A549 (cell line): Measurements from ENCODE around the gene SLITRK1. TPM values are rescaled to one million over a fixed set of nuclear protein-coding genes. Genes with fewer than 3 reads are reported as not detected.

Experiments
- ATAC-seq, 2 experiments: fragments of 200-7000 bp in 1 of 2; fragments of >200 bp in 1 of 2; cut with Nextera tagmentation in 1 of 2; cut with Tn5 transposase in 1 of 2; 3 replicates each; pipeline versions ENCODE4 v1.8.0 to v1.9.1; 2018 to 2020; ENCODE audit warnings: mild to moderate bottlenecking in 1 of 2, moderate library complexity in 1 of 2
- CTCF ChIA-PET: fragments of 300-600 bp; sonication (Branson Sonifier 250); formaldehyde crosslinking; extraction: SDS; loops from one replicate; lab custom pipeline; 2021; ENCODE audit warnings: antibody characterized with exemption, inconsistent platforms; lab: Yijun Ruan, JAX
- POLR2A ChIA-PET: fragments of 350-600 bp; formaldehyde crosslinking; extraction: SDS; loops from one replicate; lab custom pipeline; 2021; ENCODE audit warnings: antibody characterized with exemption, inconsistent platforms; lab: Yijun Ruan, JAX
- DNase-seq, 2 experiments: peaks; one replicate each; pipeline versions ENCODE4 v3.0.0 to v3.0.0-alpha.2; 2011 to 2016; ENCODE audit warnings: low read depth in 1 of 2, low spot score in 1 of 2
- FAIRE-seq: peaks from 2 replicates; lab custom pipeline; 2011; peaks lifted over from hg19 to GRCh38; lab: Jason Lieb, UNC
- H3K27ac ChIP-seq, 2 experiments: fragments of >200 bp; sonication (Bioruptor Twin); formaldehyde crosslinking; 3 replicates each; pipeline ENCODE4 v1.5.1; 2016 to 2017
- H3K4me1 ChIP-seq: fragments of >200 bp; sonication (Bioruptor Twin); formaldehyde crosslinking; 3 replicates; pipeline ENCODE4 v1.6.1; 2016
- H3K4me2 ChIP-seq: fragments of >200 bp; sonication (Bioruptor Twin); formaldehyde crosslinking; 3 replicates; pipeline ENCODE4 v1.6.1; 2016
- H3K4me3 ChIP-seq: fragments of >200 bp; sonication (Bioruptor Twin); formaldehyde crosslinking; 3 replicates; pipeline ENCODE4 v1.5.1; 2016
- H3K9me3 ChIP-seq: fragments of >200 bp; sonication (Bioruptor Twin); formaldehyde crosslinking; 3 replicates; pipeline ENCODE4 v1.6.1; 2016
- CBX2 ChIP-seq: fragments of 200-600 bp; sonication (generic); IDR thresholded peaks from 2 replicates; pipeline ENCODE4 v1.6.1; 2016; ENCODE audit warnings: low read depth, mild to moderate bottlenecking, borderline replicate concordance
- CBX8 ChIP-seq: fragments of 200-600 bp; sonication (generic); IDR thresholded peaks from 2 replicates; pipeline ENCODE4 v1.6.1; 2016
- CEBPB ChIP-seq, 2 experiments: fragments of >200 bp in 1 of 2; sonication (Bioruptor Twin) in 1 of 2; formaldehyde crosslinking in 1 of 2; IDR thresholded peaks; 2 replicates each; pipeline ENCODE4 v1.6.1; 2012 to 2016
- CHD2 ChIP-seq: fragments of 150-350 bp; IDR thresholded peaks from 2 replicates; pipeline ENCODE4 v1.6.1; 2014; ENCODE audit warnings: low read length; ENCODE audit not compliant: partially characterized antibody
- CHD4 ChIP-seq: fragments of 200-600 bp; sonication (generic); IDR thresholded peaks from 2 replicates; pipeline ENCODE4 v1.6.1; 2016; ENCODE audit warnings: antibody characterized with exemption, mild to moderate bottlenecking, borderline replicate concordance
- EHMT2 ChIP-seq: fragments of 200-600 bp; sonication (generic); IDR thresholded peaks from 2 replicates; pipeline ENCODE4 v1.6.1; 2016; ENCODE audit warnings: antibody characterized with exemption, low read depth, mild to moderate bottlenecking, moderate library complexity
- FOSB ChIP-seq: fragments of 250-450 bp; sonication (Bioruptor Pico); IDR thresholded peaks from 2 replicates; pipeline ENCODE4 v1.5.0; 2020; ENCODE audit warnings: mild to moderate bottlenecking, moderate library complexity
- HDAC2 ChIP-seq: fragments of 200-600 bp; sonication (generic); IDR thresholded peaks from 2 replicates; pipeline ENCODE4 v1.6.1; 2016
- HOXA7 ChIP-seq: fragments of 250-450 bp; sonication (Bioruptor Pico); IDR thresholded peaks from 2 replicates; pipeline ENCODE4 v1.5.0; 2020; ENCODE audit warnings: mild to moderate bottlenecking, moderate library complexity
- HOXB5 ChIP-seq: fragments of 250-450 bp; sonication (Bioruptor Pico); IDR thresholded peaks from 2 replicates; pipeline ENCODE4 v1.5.0; 2020; ENCODE audit warnings: mild to moderate bottlenecking, moderate library complexity
- JUN ChIP-seq, 2 experiments: fragments of >200 bp; sonication (Bioruptor Twin); formaldehyde crosslinking; IDR thresholded peaks; 2 replicates in 1 of 2; 3 replicates in 1 of 2; pipeline ENCODE4 v1.6.1; 2016 to 2017
- MAFK ChIP-seq: fragments of 450-650 bp; IDR thresholded peaks from 2 replicates; pipeline ENCODE4 v1.6.1; 2014; ENCODE audit not compliant: partially characterized antibody
- MAZ ChIP-seq: fragments of 150-350 bp; IDR thresholded peaks from 2 replicates; pipeline ENCODE4 v1.6.1; 2014; ENCODE audit warnings: antibody characterized with exemption, low read depth, low read length, borderline replicate concordance
- MYC ChIP-seq: IDR thresholded peaks from 2 replicates; pipeline ENCODE4 v1.6.1; 2012; ENCODE audit warnings: mild to moderate bottlenecking, inconsistent platforms, low read length, improper control_type of control experiment, borderline replicate concordance
- NFE2L2 ChIP-seq: fragments of 150-350 bp; conservative IDR thresholded peaks from 2 replicates; pipeline ENCODE4 v1.6.1; 2014; ENCODE audit warnings: low read length
- NR3C1 ChIP-seq: fragments of >200 bp; sonication (Bioruptor Twin); formaldehyde crosslinking; IDR thresholded peaks from 3 replicates; pipeline ENCODE4 v1.6.1; 2017
- POLR2AphosphoS2 ChIP-seq: conservative IDR thresholded peaks from 2 replicates; pipeline ENCODE4 v1.6.1; 2012; ENCODE audit warnings: low read length, improper control_type of control experiment, inconsistent platforms
- RAD21 ChIP-seq, 2 experiments: fragments of >200 bp in 1 of 2; sonication (Bioruptor Twin) in 1 of 2; formaldehyde crosslinking in 1 of 2; IDR thresholded peaks in 1 of 2; conservative IDR thresholded peaks in 1 of 2; 2 replicates in 1 of 2; 3 replicates in 1 of 2; pipeline ENCODE4 v1.6.1; 2012 to 2018; ENCODE audit warnings: inconsistent platforms in 1 of 2
- RARB ChIP-seq: fragments of 250-450 bp; sonication (Bioruptor Pico); IDR thresholded peaks from 2 replicates; pipeline ENCODE4 v1.8.0; 2021; ENCODE audit warnings: mild to moderate bottlenecking, moderate library complexity
- RFX5 ChIP-seq: fragments of 450-650 bp; IDR thresholded peaks from 2 replicates; pipeline ENCODE4 v1.7.1; 2014; ENCODE audit warnings: antibody characterized with exemption, mild to moderate bottlenecking, moderate library complexity
- SREBF2 ChIP-seq: fragments of 450-650 bp; IDR thresholded peaks from 2 replicates; pipeline ENCODE4 v1.6.1; 2014; ENCODE audit warnings: mild to moderate bottlenecking, moderate library complexity
- TFCP2L1 ChIP-seq: fragments of 250-450 bp; sonication (Bioruptor Pico); IDR thresholded peaks from 2 replicates; pipeline ENCODE4 v1.5.0; 2021; ENCODE audit warnings: mild to moderate bottlenecking
- TP53 ChIP-seq: fragments of 250-450 bp; sonication (Bioruptor Pico); IDR thresholded peaks from 2 replicates; pipeline ENCODE4 v1.5.0; 2021; ENCODE audit warnings: mild to moderate bottlenecking, moderate library complexity
- ZC3H11A ChIP-seq: fragments of 450-650 bp; IDR thresholded peaks from 2 replicates; pipeline ENCODE4 v1.6.1; 2014; ENCODE audit warnings: antibody characterized with exemption, mild to moderate bottlenecking
- ZSCAN20 ChIP-seq: fragments of 250-450 bp; sonication (Bioruptor Pico); IDR thresholded peaks from 2 replicates; pipeline ENCODE4 v1.8.0; 2022; ENCODE audit warnings: mild to moderate bottlenecking, moderate library complexity
- WGBS: methylation state at CpG from one replicate; pipeline ENCODE4 v1.1.6; 2017; ENCODE audit errors: missing lambda C conversion rate; 5-methylcytosine and 5-hydroxymethylcytosine counted together
- polyA plus RNA-seq, 4 experiments: library from polyadenylated mRNA; depleted of rRNA in 3 of 4; stranded (reverse); fragments of >200 nt; fragmentation: RNase III in 1 of 4; extraction: RNeasy Plus Mini Kit Qiagen cat#74134 plus additional on column Dnase treatment in 1 of 4; gene quantifications; 2 replicates in 3 of 4; 3 replicates in 1 of 4; pipeline ENCODE4 v1.2.3, GENCODE V29; 2011 to 2017
- TF ChIP-seq, protein P1 (sequence below): fragments of >200 bp; sonication (Bioruptor Twin); formaldehyde crosslinking; IDR thresholded peaks from 3 replicates; pipeline ENCODE4 v1.6.1; 2016
- TF ChIP-seq, protein P2 (sequence below): fragments of 200-600 bp; sonication (generic); IDR thresholded peaks from 2 replicates; pipeline ENCODE4 v1.6.1; 2016; ENCODE audit warnings: antibody characterized with exemption, mild to moderate bottlenecking, moderate library complexity
- TF ChIP-seq, protein P3 (sequence below): IDR thresholded peaks from 2 replicates; pipeline ENCODE4 v1.6.1; 2012
- TF ChIP-seq, protein P4 (sequence below): fragments of 450-650 bp; IDR thresholded peaks from 2 replicates; pipeline ENCODE4 v1.6.1; 2014; ENCODE audit warnings: antibody characterized with exemption

The SLITRK1 gene
- polyA plus RNA-seq, 2 of the 4 experiments (the other 2 are of a cell fraction) = not detected

DNA sequence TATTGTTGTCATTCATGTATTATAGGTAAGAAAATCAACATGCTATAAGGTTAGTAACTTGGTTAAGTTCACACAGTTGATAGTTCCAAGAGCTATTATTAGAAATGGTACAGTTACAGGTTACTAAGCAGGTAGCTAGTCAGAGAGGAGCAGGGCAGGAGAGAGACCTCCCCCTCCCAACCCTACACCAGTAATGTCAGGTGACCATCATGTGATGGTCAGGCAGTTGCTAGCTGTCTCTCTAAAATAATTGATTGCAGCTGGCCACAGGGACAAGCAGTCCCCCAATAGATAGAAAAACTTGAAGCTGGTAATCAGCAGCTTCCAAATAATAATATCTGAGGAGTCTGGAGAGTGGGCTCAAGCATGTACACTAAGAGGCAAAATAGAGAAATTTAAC, 14.6 kb downstream of the SLITRK1 start:
- Histone ChIP-seq H3K27ac (no peak overlapping the region), H3K4me1 (no peaks in the 10 kb centered on the region), H3K4me2 (no peak overlapping the region), H3K4me3 (no peak overlapping the region), H3K9me3 (no peaks in the 10 kb centered on the region)
- DNase-seq = no peak
- ATAC-seq = no peak
- FAIRE-seq = no peak
- ChIA-PET CTCF (no interaction called here), POLR2A (no interaction called here)
- TF ChIP-seq CEBPB (IDR thresholded peaks at IDR 0.05) = no peak
- TF ChIP-seq TP53 = no peak
- no peak for TF ChIP-seq FOSB (CRISPR knock-in tag)
- TF ChIP-seq HOXB5 (CRISPR knock-in tag) = no peak
- TF ChIP-seq JUN (IDR thresholded peaks at IDR 0.05) = no peak
- no peak for TF ChIP-seq ZC3H11A
- TF ChIP-seq POLR2AphosphoS2 = no peak
- TF ChIP-seq TFCP2L1 (CRISPR knock-in tag) = no peak
- TF ChIP-seq, protein P1, sequence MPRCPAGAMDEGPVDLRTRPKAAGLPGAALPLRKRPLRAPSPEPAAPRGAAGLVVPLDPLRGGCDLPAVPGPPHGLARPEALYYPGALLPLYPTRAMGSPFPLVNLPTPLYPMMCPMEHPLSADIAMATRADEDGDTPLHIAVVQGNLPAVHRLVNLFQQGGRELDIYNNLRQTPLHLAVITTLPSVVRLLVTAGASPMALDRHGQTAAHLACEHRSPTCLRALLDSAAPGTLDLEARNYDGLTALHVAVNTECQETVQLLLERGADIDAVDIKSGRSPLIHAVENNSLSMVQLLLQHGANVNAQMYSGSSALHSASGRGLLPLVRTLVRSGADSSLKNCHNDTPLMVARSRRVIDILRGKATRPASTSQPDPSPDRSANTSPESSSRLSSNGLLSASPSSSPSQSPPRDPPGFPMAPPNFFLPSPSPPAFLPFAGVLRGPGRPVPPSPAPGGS = no peak
- no peak for TF ChIP-seq CBX8
- TF ChIP-seq RAD21 (conservative IDR thresholded peaks at IDR 0.05 in 1 of 2, IDR thresholded peaks at IDR 0.05 in 1 of 2) = no peak
- TF ChIP-seq, protein P2, sequence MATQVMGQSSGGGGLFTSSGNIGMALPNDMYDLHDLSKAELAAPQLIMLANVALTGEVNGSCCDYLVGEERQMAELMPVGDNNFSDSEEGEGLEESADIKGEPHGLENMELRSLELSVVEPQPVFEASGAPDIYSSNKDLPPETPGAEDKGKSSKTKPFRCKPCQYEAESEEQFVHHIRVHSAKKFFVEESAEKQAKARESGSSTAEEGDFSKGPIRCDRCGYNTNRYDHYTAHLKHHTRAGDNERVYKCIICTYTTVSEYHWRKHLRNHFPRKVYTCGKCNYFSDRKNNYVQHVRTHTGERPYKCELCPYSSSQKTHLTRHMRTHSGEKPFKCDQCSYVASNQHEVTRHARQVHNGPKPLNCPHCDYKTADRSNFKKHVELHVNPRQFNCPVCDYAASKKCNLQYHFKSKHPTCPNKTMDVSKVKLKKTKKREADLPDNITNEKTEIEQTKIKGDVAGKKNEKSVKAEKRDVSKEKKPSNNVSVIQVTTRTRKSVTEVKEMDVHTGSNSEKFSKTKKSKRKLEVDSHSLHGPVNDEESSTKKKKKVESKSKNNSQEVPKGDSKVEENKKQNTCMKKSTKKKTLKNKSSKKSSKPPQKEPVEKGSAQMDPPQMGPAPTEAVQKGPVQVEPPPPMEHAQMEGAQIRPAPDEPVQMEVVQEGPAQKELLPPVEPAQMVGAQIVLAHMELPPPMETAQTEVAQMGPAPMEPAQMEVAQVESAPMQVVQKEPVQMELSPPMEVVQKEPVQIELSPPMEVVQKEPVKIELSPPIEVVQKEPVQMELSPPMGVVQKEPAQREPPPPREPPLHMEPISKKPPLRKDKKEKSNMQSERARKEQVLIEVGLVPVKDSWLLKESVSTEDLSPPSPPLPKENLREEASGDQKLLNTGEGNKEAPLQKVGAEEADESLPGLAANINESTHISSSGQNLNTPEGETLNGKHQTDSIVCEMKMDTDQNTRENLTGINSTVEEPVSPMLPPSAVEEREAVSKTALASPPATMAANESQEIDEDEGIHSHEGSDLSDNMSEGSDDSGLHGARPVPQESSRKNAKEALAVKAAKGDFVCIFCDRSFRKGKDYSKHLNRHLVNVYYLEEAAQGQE = no peak
- no peak for TF ChIP-seq CBX2
- TF ChIP-seq, protein P3, sequence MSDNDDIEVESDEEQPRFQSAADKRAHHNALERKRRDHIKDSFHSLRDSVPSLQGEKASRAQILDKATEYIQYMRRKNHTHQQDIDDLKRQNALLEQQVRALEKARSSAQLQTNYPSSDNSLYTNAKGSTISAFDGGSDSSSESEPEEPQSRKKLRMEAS = no peak
- TF ChIP-seq NFE2L2 = no peak
- TF ChIP-seq HOXA7 (CRISPR knock-in tag) = no peak
- no peak for TF ChIP-seq RARB
- TF ChIP-seq NR3C1 = no peak
- TF ChIP-seq MYC = no peak
- TF ChIP-seq, protein P4, sequence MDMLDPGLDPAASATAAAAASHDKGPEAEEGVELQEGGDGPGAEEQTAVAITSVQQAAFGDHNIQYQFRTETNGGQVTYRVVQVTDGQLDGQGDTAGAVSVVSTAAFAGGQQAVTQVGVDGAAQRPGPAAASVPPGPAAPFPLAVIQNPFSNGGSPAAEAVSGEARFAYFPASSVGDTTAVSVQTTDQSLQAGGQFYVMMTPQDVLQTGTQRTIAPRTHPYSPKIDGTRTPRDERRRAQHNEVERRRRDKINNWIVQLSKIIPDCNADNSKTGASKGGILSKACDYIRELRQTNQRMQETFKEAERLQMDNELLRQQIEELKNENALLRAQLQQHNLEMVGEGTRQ = no peak

DNA sequence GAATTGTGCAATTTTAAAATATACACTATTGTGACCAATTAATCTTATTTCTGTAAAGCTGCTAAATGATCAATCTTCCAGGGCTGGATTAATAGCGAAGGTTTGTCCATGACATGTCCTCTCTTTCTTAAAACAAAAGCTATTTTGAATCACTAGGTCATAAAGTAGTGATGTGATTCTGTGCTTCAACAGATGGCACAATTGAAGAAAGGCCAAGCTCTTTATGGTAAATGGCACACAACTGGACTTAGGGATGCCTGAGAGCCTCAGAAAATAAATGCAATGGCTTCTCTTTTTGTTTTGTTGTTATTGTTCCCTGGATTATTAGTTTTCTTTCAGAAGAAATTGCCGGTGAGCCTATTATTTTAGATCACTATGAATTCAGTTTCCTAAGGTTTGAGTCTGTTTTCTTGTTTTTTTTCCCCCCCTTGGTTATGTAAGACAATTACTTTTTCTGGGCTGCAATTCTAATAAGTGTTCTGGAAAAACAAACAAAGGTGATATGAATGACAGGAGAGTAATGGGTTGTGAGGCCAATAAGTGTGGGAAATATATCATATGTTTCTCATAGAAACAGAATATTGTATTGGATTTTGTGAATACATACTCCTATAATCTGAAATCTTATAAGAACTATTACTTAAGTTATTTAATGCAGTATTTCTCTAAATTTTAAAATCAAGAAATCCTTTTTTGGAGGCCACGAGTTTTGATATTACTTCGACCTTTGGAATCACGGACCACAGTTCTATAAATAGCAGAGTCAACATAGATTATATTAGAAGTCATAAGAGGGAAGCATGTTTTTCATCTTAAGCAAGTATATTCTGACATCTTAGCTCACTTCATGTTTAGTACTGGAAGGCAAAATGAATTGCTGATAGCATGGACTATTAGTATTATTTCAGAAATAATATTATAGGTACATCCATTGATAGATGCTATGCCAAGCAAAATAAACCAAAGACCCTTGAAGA, 16.8 kb downstream of the SLITRK1 start:
- no peaks in the 10 kb centered on the region for H3K4me1 ChIP-seq
- no peaks in the 10 kb centered on the region for H3K9me3 ChIP-seq
- H3K4me3 ChIP-seq = no peak overlapping the region
- CTCF ChIA-PET = no interaction called here
- no peak overlapping the region for H3K27ac ChIP-seq
- TF ChIP-seq CBX2 = no peak
- TF ChIP-seq EHMT2 = no peak
- no peak for TF ChIP-seq CHD4
- no peak for TF ChIP-seq CHD2
- no peak for TF ChIP-seq MAZ
- no peak for TF ChIP-seq HDAC2
- no peak for TF ChIP-seq ZSCAN20 (CRISPR knock-in tag)
- no peak for TF ChIP-seq RFX5
- TF ChIP-seq SREBF2 = no peak
- TF ChIP-seq FOSB (CRISPR knock-in tag) = no peak
- no peak for TF ChIP-seq CEBPB (IDR thresholded peaks at IDR 0.05)
- no peak for TF ChIP-seq RAD21 (conservative IDR thresholded peaks at IDR 0.05 in 1 of 2, IDR thresholded peaks at IDR 0.05 in 1 of 2)
- no peak for TF ChIP-seq HOXB5 (CRISPR knock-in tag)
- no peak for TF ChIP-seq MAFK
- 6% methylated on average over 5 of the region's 5 CpGs for WGBS
- FAIRE-seq (no peak), ATAC-seq (no peak), DNase-seq (no peak)
- POLR2A ChIA-PET = no interaction called here
- no peak overlapping the region for H3K4me2 ChIP-seq
